Activated CD8-positive, alpha-beta memory T cell treated with anti-CD3 and anti-CD28 coated beads for 1 hour (primary cell): ENCODE measurements around the gene CA10.

Source experiments
- DNase-seq, 2 donors: peaks; one replicate each; pipeline ENCODE4 v3.0.0-alpha.2; 2020; ENCODE audit warnings: low read depth in 1 of 2; ENCODE audit errors: extremely low read depth in 1 of 2

CA10 gene

GRCh38 chr17:51793686-51794085 is 364.8 kb downstream of the CA10 start:
- DNase-seq: no peak

- DNase-seq: no peak
These were observed 379.7 kb downstream of the CA10 start for GRCh38 chr17:51778842-51779241.

- no peak for DNase-seq
These were observed 388.3 kb downstream of the CA10 start for GRCh38 chr17:51770027-51770759.

DNA sequence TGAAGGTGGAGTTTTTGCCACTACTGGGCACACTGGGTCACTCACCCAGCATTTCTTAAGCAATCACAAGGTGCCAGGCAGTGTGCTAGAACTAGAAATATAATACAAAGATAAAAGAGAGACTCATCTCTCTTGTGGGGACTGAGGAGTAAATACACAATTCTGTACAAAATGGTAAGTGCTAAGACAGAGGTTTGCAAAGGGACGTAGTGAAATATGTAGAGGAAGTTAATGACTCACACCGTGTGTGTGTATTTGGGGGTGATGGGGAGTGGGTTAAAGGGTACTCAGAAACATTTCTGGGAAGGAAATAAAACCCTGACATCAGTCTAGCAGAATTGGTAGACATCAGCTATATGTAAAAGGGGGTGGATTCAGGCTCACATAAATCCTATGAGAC is 389.3 kb downstream of the CA10 start:
- no peak for DNase-seq

GRCh38 chr17:51768706-51769105 is 389.8 kb downstream of the CA10 start:
- no peak for DNase-seq

DNA sequence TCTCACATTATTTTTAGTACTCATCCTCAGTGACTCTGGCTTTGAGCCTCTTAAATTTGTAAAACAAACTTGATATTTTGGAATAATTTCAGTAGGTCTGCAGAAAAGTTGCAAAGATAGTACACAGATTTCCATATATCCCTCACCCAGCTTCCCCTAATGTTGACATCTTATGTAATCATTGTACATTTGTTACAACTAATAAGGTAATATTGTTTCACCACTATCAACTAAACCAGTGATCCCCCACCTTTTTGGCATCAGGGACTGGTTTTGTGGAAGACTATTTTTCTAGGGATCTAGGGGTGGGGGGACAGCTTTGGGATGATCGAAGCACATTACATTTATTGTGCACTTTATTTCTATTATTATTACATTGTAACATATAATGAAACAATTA is 391.2 kb downstream of the CA10 start:
- no peak for DNase-seq

- no peak for DNase-seq
These were observed 393.0 kb downstream of the CA10 start for GRCh38 chr17:51765282-51766135.

- no peak for DNase-seq
These were observed 394.0 kb downstream of the CA10 start for GRCh38 chr17:51764387-51764971.

DNA sequence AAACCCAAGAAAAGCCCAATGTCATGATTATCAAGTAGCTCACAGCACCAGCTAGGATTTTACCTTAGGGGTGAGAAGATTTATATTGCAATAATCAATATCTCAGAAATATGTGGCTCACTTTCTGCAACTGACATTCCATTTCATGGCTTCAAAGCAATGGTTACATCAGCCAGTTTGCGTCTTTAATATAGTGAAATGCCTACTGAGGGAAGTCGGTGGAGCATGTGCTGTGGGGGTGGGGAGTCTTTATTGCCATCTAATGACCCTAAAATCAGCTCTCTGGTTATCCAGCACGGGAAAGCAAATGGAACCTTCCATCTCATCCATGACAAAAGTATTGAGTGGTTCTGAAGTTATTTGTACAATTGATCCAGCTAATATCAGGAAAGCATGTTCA is 395.5 kb downstream of the CA10 start:
- no peak for DNase-seq

DNA sequence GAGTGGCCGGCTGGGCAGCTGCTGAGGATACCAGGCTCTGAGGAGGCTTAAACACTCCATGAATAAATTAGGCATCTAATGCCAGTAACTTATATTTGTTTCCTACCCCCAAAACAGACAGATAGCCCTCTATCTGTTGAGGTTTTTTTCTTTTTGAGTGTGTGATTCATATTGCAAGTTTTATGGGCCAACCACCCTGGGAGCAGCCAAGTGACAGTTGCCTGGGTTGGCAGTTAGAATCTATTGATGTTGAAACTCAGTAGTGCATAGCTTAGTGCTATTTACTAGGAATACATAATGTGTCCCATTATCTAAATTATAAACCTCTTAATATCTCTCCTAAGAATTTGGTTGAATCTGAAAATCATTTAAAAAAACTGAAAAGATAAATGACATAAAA is 397.4 kb downstream of the CA10 start:
- DNase-seq: no peak

DNA sequence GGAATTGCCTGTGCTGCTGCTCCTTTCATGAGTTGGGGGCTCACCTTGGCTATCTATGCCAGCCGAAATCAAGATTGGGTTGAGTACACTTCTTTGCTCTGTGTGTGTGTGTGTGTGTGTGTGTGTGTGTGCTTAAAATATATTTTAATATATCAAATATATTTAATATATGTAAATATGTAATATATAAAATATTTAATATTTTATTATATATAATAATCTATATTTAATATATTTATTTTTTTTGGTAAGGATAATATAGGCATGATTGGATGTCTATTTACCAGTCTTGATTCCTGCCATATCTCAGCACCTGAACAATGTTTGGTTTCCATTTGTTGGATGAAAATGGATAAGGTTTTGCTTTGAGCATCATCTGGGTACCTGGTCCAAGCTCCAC is 399.3 kb downstream of the CA10 start:
- no peak for DNase-seq

GRCh38 chr17:51751072-51751471 is 407.4 kb downstream of the CA10 start:
- DNase-seq: no peak

DNA sequence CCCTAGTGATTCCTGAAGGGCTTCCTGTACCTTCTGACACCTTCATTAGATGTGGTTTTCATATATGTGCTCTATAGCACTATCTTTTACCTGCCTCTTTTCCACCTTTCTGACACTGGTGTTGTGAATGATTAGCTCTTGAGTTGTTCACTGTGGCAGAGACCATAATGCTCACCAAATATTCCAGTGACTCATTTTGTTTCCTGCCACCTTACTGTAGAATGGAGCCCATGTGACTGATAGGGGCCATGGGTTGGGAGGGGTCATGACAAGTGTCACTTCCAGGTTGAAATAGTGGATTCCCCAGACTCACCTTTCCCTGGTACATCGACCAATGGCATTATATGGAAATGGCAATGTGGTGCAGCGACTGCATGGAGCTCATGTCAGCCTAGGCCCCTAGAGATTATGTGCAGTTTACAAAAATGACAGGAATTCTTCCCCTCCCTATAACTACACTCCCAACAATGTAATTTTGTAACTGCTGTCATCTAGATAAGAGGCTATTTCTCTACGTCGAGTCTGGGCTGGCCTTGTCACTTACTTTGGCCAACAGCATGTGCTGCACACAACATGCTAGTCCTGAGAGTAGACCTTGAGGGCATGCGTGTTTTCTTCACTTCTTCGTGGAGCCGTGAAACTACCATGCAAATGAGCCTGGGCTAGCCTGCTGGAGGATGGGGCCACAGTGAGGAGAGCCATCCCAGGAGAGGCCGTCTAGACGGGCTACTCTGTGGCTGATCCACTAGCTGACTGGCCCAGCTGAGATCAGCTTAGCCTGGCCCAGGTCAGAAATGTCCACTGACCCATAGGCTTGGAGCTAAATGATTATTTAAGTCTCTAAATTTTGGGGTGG is 409.5 kb downstream of the CA10 start:
- no peak for DNase-seq

- DNase-seq: no peak
These were observed 412.1 kb downstream of the CA10 start for GRCh38 chr17:51746421-51746820.

DNA sequence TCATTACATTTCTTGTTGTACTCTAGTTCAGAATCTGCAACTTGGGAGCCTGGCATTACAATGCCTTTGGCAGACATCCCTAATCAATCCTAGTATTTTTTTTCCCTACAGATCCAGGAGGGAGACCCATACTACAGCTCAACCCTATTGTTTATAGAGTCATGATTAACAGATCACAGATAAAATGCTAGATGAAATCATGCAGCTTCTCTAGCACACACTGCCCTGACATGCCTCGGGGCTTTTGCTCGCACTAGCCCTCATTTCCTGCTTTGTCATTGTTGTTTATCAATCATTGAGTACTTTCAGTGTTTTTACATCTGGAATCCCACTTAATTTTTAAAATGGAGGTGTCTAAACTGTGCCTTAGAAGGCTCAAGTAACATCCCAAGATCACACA is 412.5 kb downstream of the CA10 start:
- DNase-seq: no peak

GRCh38 chr17:51743477-51743876 is 415.0 kb downstream of the CA10 start:
- DNase-seq: no peak

DNA sequence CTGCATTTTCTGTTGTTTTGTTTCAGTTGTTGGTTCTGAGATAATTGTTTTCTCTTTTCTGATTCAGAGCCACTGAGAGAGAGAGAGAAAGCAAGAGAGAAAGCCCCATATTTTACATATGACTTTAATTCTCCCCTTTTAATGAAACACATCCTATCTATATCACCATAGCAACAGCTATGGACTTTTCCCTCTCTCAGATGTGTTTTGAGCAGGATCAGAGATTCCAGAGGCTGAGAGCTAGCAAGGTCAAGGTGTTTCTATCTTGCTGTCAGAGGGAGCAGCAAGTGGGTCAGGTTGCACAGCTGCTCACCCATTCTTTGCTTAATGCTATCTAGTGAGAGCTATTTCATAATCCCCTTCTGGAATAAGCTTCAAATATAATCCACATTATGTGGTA is 415.9 kb downstream of the CA10 start:
- DNase-seq: no peak

DNA sequence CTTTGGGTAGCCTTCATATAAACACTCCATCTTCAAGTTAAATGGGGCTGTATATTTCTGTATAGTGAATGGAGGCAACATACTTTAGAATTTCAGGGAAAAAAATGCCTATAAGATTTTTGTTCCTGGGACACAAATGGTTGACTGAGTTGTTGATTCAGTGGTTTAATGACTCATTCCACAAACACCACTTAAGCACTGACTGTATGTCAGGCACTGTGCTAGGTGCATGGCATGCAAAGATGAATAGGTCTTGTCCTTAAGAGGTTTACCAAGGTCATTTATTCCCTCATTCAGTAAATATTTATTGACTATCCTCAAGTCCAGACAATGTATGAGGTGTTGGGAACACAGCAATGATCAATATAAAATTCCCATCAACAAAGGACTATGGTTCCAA is 417.1 kb downstream of the CA10 start:
- no peak for DNase-seq

GRCh38 chr17:51740531-51740930 is 418.0 kb downstream of the CA10 start:
- no peak for DNase-seq

- no peak for DNase-seq
These were observed 419.1 kb downstream of the CA10 start for GRCh38 chr17:51739245-51739886.

DNA sequence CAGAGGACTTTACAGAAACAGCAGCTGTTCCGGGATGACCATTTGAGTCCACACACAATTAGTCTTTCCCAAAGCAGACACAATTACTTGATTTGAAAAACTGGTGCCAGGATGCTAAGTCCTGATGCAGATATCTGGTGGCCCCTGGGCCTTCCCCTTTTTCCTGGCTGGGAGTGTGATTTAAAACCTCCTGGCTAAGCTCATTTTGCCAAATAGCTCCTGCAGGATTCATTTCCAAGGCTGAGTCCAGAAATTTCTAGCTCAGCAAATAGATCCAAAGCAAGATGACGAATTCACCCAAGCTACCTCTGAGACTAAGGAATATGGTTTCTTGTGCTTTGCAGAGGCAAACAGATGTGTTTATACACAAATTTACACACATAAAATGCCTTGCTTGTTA is 422.2 kb downstream of the CA10 start:
- no peak for DNase-seq
